Measurements from ENCODE around the gene ANKRD23.

The ANKRD23 gene

DNA sequence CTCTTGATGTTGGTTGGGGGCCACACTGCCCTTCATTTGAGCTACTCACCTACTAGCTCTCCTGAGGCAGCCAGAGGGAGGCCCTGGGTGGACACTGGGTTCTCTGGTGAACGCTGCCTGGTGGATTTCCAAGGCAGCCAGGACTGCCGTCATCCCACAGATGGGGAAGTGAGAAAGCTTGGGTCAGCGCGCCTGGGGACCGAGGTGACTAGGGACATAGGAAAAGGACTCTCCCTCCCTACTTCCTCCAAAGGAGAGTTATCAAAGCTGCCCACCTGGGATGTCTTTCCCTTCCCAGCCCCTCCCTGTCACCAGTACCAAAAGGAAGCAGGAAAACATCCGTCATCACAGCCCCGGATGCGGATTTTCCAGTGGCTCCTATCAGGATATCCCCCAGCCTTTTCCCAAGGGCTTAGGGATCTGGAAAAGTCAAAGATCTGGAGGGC, 29.9 kb upstream of the ANKRD23 start:
- H3K9me3 ChIP-seq (ENCODE audit: low read length), result no peaks in the 10 kb centered on the region
- H3K9me2 ChIP-seq (ENCODE audit: low read depth, low read length), result no peaks in the 10 kb centered on the region
- H3F3A ChIP-seq (ENCODE audit: insufficient read depth, low read length), result no peaks in the 10 kb centered on the region
- no peaks in the 10 kb centered on the region for H4K20me1 ChIP-seq (ENCODE audit: insufficient read depth, low read length)
- peaks cover 10% of the 10 kb centered on the region for H3K4me1 ChIP-seq (ENCODE audit: insufficient read depth, low read length, severe bottlenecking)
- H2AFZ ChIP-seq (ENCODE audit: low read length), result no peak overlapping the region
- H3K27ac ChIP-seq (ENCODE audit: low read depth, low read length, poor library complexity, severe bottlenecking), result no peak overlapping the region
- H3K9ac ChIP-seq (ENCODE audit: low read length), result no peak overlapping the region
- no peak overlapping the region for H3K4me2 ChIP-seq (ENCODE audit: low read length)
- no peaks in the 10 kb centered on the region for H3K79me2 ChIP-seq (ENCODE audit: insufficient read depth, low read length)
- H3K36me3 ChIP-seq (ENCODE audit: insufficient read depth, low read length), result no peaks in the 10 kb centered on the region
- TF ChIP-seq CTCF (IDR thresholded peaks at IDR 0.05; ENCODE audit: low read length), result no peak
- H3K27me3 ChIP-seq (ENCODE audit: insufficient read depth, low read length), result peaks cover 17% of the 10 kb centered on the region
- H3K4me3 ChIP-seq (ENCODE audit: low read depth, low read length, poor library complexity, severe bottlenecking), result no peak overlapping the region

GRCh38 chr2:96872591-96873349, 28.9 kb upstream of the ANKRD23 start:
- no peak overlapping the region for H3K4me2 ChIP-seq (ENCODE audit: low read length)
- no peaks in the 10 kb centered on the region for H3K79me2 ChIP-seq (ENCODE audit: insufficient read depth, low read length)
- H3K9ac ChIP-seq (ENCODE audit: low read length), result no peak overlapping the region
- no peak overlapping the region for H2AFZ ChIP-seq (ENCODE audit: low read length)
- H3K9me3 ChIP-seq (ENCODE audit: low read length), result no peaks in the 10 kb centered on the region
- H4K20me1 ChIP-seq (ENCODE audit: insufficient read depth, low read length), result no peaks in the 10 kb centered on the region
- H3F3A ChIP-seq (ENCODE audit: insufficient read depth, low read length), result no peaks in the 10 kb centered on the region
- TF ChIP-seq EZH2 (IDR thresholded peaks at IDR 0.05; ENCODE audit: borderline replicate concordance, low read length) (no peak), CTCF (IDR thresholded peaks at IDR 0.05; ENCODE audit: low read length) (no peak)
- H3K4me3 ChIP-seq (ENCODE audit: low read depth, low read length, poor library complexity, severe bottlenecking), result no peak overlapping the region
- H3K27me3 ChIP-seq (ENCODE audit: insufficient read depth, low read length), result peaks cover 18% of the 10 kb centered on the region; the same call in 1 of the 2 replicates
- H3K36me3 ChIP-seq (ENCODE audit: insufficient read depth, low read length), result no peaks in the 10 kb centered on the region
- H3K9me2 ChIP-seq (ENCODE audit: low read depth, low read length), result no peaks in the 10 kb centered on the region
- no peak overlapping the region for H3K27ac ChIP-seq (ENCODE audit: low read depth, low read length, poor library complexity, severe bottlenecking)
- H3K4me1 ChIP-seq (ENCODE audit: insufficient read depth, low read length, severe bottlenecking), result peaks cover 14% of the 10 kb centered on the region

GRCh38 chr2:96870626-96871255, 26.9 kb upstream of the ANKRD23 start:
- Histone ChIP-seq H3K79me2 (ENCODE audit: insufficient read depth, low read length) (no peaks in the 10 kb centered on the region), H3K4me1 (ENCODE audit: insufficient read depth, low read length, severe bottlenecking) (peaks cover 30% of the 10 kb centered on the region), H3K9me2 (ENCODE audit: low read depth, low read length) (no peaks in the 10 kb centered on the region), H3K27me3 (ENCODE audit: insufficient read depth, low read length) (0 out of 2 replicates have a peak, but pooled peaks cover 22% of the 10 kb centered on the region), H2AFZ (ENCODE audit: low read length) (no peak overlapping the region), H3K9ac (ENCODE audit: low read length) (no peak overlapping the region), H3K9me3 (ENCODE audit: low read length) (no peaks in the 10 kb centered on the region), H4K20me1 (ENCODE audit: insufficient read depth, low read length) (no peaks in the 10 kb centered on the region), H3K27ac (ENCODE audit: low read depth, low read length, poor library complexity, severe bottlenecking) (no peak overlapping the region), H3K4me3 (ENCODE audit: low read depth, low read length, poor library complexity, severe bottlenecking) (no peak overlapping the region), H3K4me2 (ENCODE audit: low read length) (no peak overlapping the region), H3F3A (ENCODE audit: insufficient read depth, low read length) (no peaks in the 10 kb centered on the region), H3K36me3 (ENCODE audit: insufficient read depth, low read length) (no peaks in the 10 kb centered on the region)
- TF ChIP-seq CTCF (IDR thresholded peaks at IDR 0.05; ENCODE audit: low read length) (no peak), EZH2 (IDR thresholded peaks at IDR 0.05; ENCODE audit: borderline replicate concordance, low read length) (no peak)

All from OCI-LY1 (cell line).